ENCODE data around the gene KRTAP5-10.

The KRTAP5-10 gene

DNA sequence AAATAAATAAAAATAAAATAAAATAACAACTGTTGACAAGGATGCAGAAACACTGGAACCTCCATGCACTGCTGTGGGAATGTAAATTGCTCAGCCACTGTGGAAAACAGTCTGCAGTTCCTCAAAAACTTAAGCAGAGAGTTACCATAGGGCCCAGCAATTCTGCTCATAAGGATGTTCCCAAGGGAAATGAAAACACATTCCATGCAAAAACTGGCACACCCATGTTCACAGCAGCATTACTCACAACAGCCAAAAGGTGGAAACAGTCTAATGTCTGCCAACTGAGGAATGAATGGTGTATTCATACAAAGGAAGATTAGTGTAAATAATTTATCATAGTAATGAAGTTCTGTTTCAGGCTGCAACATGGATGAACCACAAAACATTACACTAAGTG, 3.2 kb upstream of the KRTAP5-10 start:
- Histone ChIP-seq H3K9me3 (replicated peaks; ENCODE audit: insufficient read depth, low read length) (no peaks in the 10 kb centered on the region), H3K4me1 (ENCODE audit: low read length) (no peaks in the 10 kb centered on the region), H3K9me2 (replicated peaks; ENCODE audit: insufficient read depth, low read length) (no peaks in the 10 kb centered on the region), H3F3A (ENCODE audit: insufficient read depth, low read length) (no peaks in the 10 kb centered on the region), H3K27ac (ENCODE audit: low read length) (no peak overlapping the region), H3K9ac (ENCODE audit: low read length) (no peak overlapping the region), H3K79me2 (ENCODE audit: low read length) (no peaks in the 10 kb centered on the region), H3K36me3 (replicated peaks; ENCODE audit: insufficient read depth, low read length) (no peaks in the 10 kb centered on the region), H3K27me3 (replicated peaks; ENCODE audit: insufficient read depth, low read length) (peaks cover 52% of the 10 kb centered on the region), H3K4me2 (ENCODE audit: low read depth, low read length) (no peak overlapping the region), H2AFZ (ENCODE audit: low read length) (no peak overlapping the region), H4K20me1 (ENCODE audit: insufficient read depth, low read length) (no peaks in the 10 kb centered on the region), H3K4me3 (ENCODE audit: low read length) (no peak overlapping the region)
- TF ChIP-seq EZH2phosphoT487 (IDR thresholded peaks at IDR 0.05; ENCODE audit: low read length), result no peak
- TF ChIP-seq EZH2 (optimal IDR thresholded peaks at IDR 0.05; ENCODE audit: low read depth, low read length), result no peak
- no peak for TF ChIP-seq CTCF (IDR thresholded peaks at IDR 0.05; ENCODE audit: low read length)
- DNase-seq, result no peak

- H3K4me1 ChIP-seq (ENCODE audit: low read length), result no peaks in the 10 kb centered on the region
- no peaks in the 10 kb centered on the region for H3F3A ChIP-seq (ENCODE audit: insufficient read depth, low read length)
- no peak overlapping the region for H3K4me2 ChIP-seq (ENCODE audit: low read depth, low read length)
- no peak overlapping the region for H2AFZ ChIP-seq (ENCODE audit: low read length)
- H4K20me1 ChIP-seq (ENCODE audit: insufficient read depth, low read length), result no peaks in the 10 kb centered on the region
- no peaks in the 10 kb centered on the region for H3K9me3 ChIP-seq (replicated peaks; ENCODE audit: insufficient read depth, low read length)
- H3K9me2 ChIP-seq (replicated peaks; ENCODE audit: insufficient read depth, low read length), result no peaks in the 10 kb centered on the region
- no peak overlapping the region for H3K4me3 ChIP-seq (ENCODE audit: low read length)
- H3K79me2 ChIP-seq (ENCODE audit: low read length), result no peaks in the 10 kb centered on the region
- peaks cover 58% of the 10 kb centered on the region for H3K27me3 ChIP-seq (replicated peaks; ENCODE audit: insufficient read depth, low read length)
- no peak for TF ChIP-seq EZH2phosphoT487 (IDR thresholded peaks at IDR 0.05; ENCODE audit: low read length)
- peak; percentile 47 for TF ChIP-seq CTCF (IDR thresholded peaks at IDR 0.05; ENCODE audit: low read length)
- no peak for TF ChIP-seq EZH2 (optimal IDR thresholded peaks at IDR 0.05; ENCODE audit: low read depth, low read length)
- H3K27ac ChIP-seq (ENCODE audit: low read length), result no peak overlapping the region
- peak; percentile 38 for DNase-seq
- H3K36me3 ChIP-seq (replicated peaks; ENCODE audit: insufficient read depth, low read length), result no peaks in the 10 kb centered on the region
- no peak overlapping the region for H3K9ac ChIP-seq (ENCODE audit: low read length)
Observed at GRCh38 chr11:71563406-71563805, 2.0 kb upstream of the KRTAP5-10 start.

- Histone ChIP-seq H3K4me2 (ENCODE audit: low read depth, low read length) (no peak overlapping the region), H3K9me2 (replicated peaks; ENCODE audit: insufficient read depth, low read length) (no peaks in the 10 kb centered on the region), H4K20me1 (ENCODE audit: insufficient read depth, low read length) (no peaks in the 10 kb centered on the region), H3F3A (ENCODE audit: insufficient read depth, low read length) (no peaks in the 10 kb centered on the region), H2AFZ (ENCODE audit: low read length) (no peak overlapping the region), H3K4me3 (ENCODE audit: low read length) (no peak overlapping the region), H3K36me3 (replicated peaks; ENCODE audit: insufficient read depth, low read length) (no peaks in the 10 kb centered on the region), H3K9me3 (replicated peaks; ENCODE audit: insufficient read depth, low read length) (no peaks in the 10 kb centered on the region), H3K79me2 (ENCODE audit: low read length) (no peaks in the 10 kb centered on the region), H3K4me1 (ENCODE audit: low read length) (no peaks in the 10 kb centered on the region), H3K27me3 (replicated peaks; ENCODE audit: insufficient read depth, low read length) (peaks cover 65% of the 10 kb centered on the region), H3K27ac (ENCODE audit: low read length) (no peak overlapping the region), H3K9ac (ENCODE audit: low read length) (no peak overlapping the region)
- DNase-seq, result no peak
- no peak for TF ChIP-seq EZH2 (optimal IDR thresholded peaks at IDR 0.05; ENCODE audit: low read depth, low read length)
- no peak for TF ChIP-seq EZH2phosphoT487 (IDR thresholded peaks at IDR 0.05; ENCODE audit: low read length)
- no peak for TF ChIP-seq CTCF (IDR thresholded peaks at IDR 0.05; ENCODE audit: low read length)
Observed at GRCh38 chr11:71564430-71564829, 933 bp upstream of the KRTAP5-10 start.

Data from MM.1S (cell line).